Activated T-helper 1 cell treated with anti-CD3 and anti-CD28 coated beads, Interleukin-2, amount 50 U/mL, for 16 hours (primary cell): ENCODE data around the gene MINDY1.

Source experiments
- DNase-seq, 2 donors: peaks; one replicate each; pipeline ENCODE4 v3.0.0-alpha.2; 2020; ENCODE audit warnings: low read depth in 1 of 2, low spot score in 1 of 2

Gene MINDY1

GRCh38 chr1:150992626-150993025, 14.1 kb downstream of the MINDY1 start:
- no peak for DNase-seq

DNA sequence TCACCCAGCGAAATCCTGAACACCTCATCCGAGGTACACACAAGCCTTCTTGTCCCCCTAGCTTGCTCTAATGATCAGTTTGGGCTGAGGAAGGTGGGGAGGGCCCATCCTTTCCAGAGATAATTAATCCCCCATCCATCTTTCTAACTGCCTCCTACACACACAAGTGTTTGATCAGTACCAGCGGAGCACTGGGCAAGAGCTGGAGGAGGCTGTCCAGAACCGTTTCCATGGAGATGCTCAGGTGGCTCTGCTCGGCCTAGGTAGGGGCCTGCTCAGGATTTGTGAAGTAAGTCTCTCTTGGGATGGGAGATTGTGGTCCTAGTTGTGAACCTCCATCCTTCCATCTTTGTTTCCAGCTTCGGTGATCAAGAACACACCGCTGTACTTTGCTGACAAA, 18.8 kb downstream of the MINDY1 start:
- DNase-seq, result no peak

DNA sequence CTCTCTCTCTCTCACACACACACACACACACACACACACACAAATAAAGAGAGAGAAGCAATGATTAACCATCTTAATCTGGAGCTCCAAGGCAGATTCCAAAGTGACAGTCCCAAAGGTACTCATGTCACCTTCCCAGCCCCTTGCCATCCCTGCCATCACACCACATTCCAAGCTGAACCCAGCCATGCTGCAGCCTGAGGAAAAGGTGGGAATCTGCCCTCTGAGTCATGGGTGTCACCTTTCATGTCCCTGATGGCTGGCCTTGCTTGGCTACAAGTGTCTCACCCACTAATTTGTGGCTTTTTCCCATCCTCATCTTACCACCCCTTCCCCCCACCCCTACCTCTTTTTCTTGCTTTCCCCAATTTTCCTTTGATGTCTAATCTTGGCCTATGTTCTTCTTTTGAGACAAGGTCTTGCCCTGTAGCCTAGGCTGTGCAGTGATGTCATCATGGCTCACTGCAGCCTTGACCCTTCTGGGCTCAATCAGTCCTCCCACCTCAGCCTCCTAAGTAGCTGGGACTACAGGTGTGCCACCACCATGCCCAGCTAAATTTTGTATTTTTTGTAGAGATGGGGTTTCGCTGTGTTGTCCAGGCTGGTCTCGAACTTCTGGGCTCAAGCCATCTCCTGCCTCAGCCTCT, 21.4 kb downstream of the MINDY1 start:
- no peak for DNase-seq

GRCh38 chr1:150981805-150982712, 24.6 kb downstream of the MINDY1 start, which contains the start of gene ANXA9:
Gene ANXA9, plus strand, starts transcription at chr1:150982292. Its CDS starts 814 bp downstream, at chr1:150983106.
- DNase-seq, result no peak

DNA sequence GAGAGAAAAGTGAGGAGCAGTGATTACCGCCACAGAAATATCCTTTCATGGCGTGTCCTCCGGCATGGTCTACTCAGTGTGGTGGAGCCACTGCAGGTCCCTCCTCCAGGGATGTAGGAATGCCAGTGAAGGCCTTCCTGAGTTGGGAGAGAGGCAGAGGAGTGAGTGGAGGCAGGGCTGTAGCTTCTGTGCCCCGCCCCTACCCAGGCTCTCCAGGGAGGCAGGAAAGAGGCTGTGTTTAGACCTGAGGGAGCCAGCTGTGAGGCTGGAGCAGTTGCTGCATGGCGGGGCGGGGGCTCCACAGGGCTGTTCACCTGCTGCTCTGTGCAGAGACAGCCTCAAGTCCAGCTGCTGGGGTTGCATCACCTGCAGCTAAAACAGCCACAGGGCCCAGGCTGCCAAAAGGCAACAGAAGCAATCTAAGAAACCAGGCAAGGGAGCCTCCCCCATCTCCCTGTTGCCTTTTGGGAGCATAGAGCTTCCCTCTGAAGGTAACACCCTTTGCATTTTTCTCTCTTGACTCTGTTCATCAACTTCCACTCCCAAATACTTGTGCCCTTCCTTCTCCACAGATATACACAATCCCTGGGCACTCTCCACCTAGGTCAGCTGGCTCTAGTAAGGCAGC, 25.4 kb downstream of the MINDY1 start:
- DNase-seq, result no peak

- DNase-seq, result peak; percentile 81 to 83
These were observed 27.3 kb downstream of the MINDY1 start for GRCh38 chr1:150979092-150980056.

- peak; percentile 52 for DNase-seq
These were observed 29.6 kb downstream of the MINDY1 start for GRCh38 chr1:150976879-150977694.

- DNase-seq, result no peak
These were observed 30.3 kb downstream of the MINDY1 start for GRCh38 chr1:150976401-150976821.

DNA sequence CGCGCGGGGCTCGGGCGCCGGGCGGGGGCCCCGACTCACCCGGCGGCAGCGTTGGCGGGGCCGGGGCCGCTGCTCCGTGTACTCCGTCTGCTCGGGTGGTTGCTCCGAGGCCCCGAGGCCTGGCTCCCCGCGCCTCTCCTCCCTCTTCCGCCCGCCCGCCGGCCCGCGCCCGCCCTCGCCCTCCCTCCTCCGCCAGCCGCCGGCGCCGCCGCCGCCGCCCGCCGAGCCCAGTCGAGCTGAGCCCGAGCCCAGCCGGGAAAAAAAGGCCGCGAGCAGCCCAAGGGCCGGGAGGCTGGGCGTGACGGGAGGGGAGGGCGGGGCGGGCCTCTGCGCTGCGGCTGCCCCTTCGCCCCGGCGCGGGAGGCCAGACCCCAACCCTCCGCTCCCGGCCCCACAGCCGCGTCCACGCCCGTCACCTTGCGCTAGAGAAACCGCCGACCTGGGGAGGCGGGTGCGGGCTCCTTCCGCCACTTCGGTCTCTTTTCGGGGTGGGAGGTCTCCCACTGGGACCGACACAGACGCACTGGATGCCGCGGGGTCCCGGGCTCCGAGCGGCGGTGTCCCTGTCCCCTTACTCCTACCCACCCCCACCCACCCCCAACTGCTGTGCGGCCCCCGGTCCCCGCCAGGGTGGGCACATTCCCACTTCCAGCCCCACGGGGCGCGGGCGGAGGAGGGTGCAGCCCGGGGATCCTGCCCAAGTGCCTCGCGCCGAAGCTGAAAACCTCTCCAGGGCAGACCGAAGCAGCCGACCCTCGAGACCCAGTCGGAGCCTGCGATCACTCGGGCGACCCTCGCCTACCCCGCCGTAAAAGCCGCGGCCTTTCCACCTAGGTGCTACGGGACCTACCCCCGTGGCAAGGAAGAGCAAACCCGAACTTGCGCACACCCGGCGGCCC, 31.9 kb downstream of the MINDY1 start, which contains the start of gene CERS2:
Gene CERS2 (minus strand): TSS at position 256 of the 899 bp plus-strand sequence. CDS start 5,745 bp downstream, outside the sequence.
- DNase-seq, result peak; percentile 61 to 65

GRCh38 chr1:150973836-150974579, 32.7 kb downstream of the MINDY1 start:
- DNase-seq, result peak in 1 of 2 donors; percentile 10

GRCh38 chr1:150973258-150973835, 33.4 kb downstream of the MINDY1 start:
- no peak for DNase-seq

DNA sequence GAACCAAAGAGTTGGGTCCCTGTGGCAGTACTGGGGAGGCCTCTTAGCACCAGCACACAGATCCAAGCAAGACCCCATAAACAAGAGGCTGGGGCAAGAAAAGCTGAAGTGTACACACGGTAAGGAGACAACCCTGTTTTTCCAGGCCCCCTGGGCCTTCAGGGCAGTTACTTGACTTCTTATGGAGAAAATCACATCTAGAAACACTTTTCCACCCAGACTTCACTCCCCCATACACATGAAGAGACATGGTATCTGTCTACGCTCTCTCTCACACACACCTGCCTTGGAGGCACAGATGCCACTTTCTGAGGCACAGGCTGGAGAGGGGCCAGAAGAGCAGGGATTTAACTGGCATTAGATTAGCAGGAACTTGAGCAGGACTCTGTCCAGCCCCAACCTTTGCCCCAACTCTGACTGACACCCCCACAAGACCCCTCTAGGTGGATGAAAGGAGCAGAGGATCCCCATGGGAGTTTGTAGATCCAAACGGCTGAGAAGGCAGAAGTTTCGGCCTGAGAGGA, 34.2 kb downstream of the MINDY1 start:
- DNase-seq, result no peak

GRCh38 chr1:150971583-150972416, 34.9 kb downstream of the MINDY1 start:
- no peak for DNase-seq

DNA sequence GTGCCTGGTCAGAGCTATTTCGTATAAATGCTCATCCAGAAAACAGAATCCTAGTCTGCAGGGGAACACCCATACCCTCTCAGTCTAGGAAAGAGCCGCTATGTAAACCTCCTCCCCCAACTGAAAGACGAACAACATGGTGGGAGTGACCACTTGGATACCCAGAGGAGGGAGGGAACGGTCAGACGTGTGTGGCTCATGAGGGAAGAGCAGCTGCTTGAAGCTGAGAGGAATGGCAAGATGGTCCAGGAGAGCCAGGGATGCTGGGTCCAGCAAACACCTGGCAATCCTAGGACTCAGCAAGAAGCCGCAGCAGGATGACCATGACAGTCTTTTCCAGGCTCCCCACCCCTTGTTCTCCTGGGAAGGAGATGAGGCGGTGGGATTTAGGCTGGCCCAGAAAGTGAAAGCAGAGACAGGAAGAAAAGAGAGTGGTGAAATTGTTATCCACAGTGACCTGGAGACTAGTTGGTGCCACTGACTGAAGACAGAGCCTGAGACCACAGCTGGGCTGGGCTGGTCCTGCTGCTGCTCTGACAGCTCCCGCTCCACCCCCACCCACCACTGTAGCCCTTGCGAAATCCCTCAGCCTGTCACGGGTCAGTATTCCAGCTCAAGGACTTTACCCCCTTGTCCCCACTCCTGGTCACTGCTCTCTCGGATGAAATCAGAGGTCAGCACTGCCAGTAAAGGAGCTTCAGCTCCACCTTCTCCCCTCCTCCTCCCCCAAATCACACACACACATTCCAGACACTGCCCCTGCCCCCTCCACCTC, 35.7 kb downstream of the MINDY1 start:
- DNase-seq, result no peak

DNA sequence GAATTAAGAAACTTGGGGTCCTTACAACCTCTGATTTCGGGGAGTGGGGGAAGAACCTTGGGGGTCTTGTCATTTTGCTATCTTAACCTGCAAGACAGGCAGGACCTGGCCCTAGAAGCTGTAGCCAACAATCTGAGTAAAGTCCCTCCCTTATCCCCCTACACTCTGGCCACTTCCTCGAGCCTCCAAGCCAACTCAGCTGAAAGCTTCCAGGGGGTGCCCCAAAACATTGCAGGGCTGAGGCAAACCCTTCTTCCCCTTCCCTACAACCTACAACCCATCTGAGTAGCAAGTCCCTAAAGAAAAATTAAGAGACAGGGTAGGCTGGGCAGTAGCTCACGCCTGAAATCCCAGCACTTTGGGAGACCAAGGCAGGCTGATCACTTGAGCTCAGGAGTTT, 37.1 kb downstream of the MINDY1 start:
- DNase-seq, result no peak

DNA sequence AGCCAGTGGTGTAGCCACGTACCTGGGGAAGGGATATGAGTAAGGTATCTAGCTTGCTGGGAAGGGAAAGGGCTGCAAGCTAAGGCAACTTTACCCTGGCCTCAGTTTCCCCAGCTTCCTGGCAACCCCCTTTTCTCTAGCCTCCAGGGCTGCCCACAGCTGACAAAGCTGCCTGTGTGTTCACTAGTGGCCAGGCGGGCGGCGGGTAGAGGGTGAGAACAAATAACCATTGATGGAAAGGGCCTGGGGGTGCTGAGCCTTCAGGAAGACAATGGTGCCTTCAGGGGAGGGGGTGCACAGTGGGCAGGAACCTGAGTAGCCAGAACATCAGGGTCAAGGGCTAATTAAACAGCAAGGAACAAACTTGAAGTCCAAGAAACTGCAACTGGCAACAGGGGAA, 38.2 kb downstream of the MINDY1 start:
- DNase-seq, result no peak
